ENCODE measurements around the gene CPOX.

CPOX gene

DNA sequence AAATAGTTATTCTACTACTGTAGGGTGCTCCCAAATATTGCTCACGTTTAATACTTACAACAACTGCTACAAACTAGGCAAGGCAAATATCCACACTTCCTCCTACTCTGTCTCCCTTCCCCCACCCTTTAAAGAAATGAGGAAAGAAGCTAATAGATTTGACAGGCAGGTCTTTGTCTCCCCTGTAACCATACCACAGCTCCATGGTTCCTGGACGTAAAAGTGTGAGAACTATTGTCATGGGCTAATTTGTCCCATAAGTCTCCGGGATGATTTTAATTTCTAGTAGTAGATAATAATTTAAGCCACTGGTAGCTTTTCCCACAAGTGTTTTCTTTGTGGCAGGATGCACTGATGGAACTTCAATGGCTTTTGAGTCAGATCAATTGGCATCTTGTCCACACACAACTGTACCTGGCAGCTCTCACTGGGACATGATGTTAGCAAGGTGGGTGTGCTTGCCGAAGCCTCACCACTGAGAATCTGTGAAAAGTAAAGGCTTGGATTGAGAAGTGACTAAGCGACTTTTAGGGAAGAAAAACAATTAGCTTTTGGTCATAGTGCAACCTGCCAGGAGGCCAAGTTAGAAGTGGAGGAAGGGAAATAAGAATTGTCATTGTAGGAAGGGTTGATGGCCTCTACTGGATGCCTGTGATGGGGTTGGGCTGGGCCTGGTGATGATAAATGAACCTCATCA lies 1.4 kb upstream of the CPOX start:
- peaks cover 0 to 6% of the 10 kb centered on the region in 2 donors for H3K4me1 ChIP-seq (ENCODE audit: control insufficient read depth in 1 of 2, insufficient read depth in 2 of 2, low read length in 2 of 2)

DNA sequence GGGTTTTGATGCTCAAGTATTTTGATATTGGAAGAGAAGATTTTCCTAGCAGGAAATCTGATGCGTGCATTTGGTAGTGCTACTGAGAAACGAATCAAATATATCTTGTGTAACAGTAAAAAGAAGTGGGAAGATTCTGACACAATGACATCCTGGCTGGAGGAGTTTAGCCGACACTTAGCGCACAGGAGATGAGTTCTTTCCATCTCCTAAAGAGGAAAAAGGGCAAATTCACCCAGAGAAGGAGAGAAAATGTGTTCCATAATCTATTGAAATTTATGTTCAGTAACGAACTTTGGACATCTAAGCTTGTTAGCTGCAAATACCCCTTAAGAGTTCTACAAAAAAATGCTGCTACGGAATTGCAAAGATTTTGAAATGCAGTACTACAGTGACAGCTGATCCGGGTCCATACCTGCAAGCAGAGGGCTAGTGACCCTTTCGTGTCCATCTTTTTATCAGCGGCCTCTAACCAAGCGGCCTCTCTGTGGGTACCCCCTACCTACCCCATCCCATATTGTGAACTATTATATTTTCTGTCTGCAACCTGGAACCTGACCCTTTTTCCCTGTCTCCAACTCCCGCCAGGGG lies 971 bp downstream of the CPOX start:
- no peaks in the 10 kb centered on the region for H3K27me3 ChIP-seq (ENCODE audit: low read depth, low read length)
- H3K4me1 ChIP-seq (ENCODE audit: control insufficient read depth in 1 of 2, insufficient read depth in 2 of 2, low read length in 2 of 2): peaks cover 5 to 6% of the 10 kb centered on the region in 2 donors
- H3K4me3 ChIP-seq (ENCODE audit: low read depth in 1 of 2, low read length in 2 of 2): peak overlapping the region; percentile 78 to 85
- no peak overlapping the region for H3K27ac ChIP-seq (ENCODE audit: low read length)
- peaks cover 5 to 11% of the 10 kb centered on the region in 2 donors for H3K36me3 ChIP-seq (ENCODE audit: control insufficient read depth in 1 of 2, insufficient read depth in 2 of 2, low read length in 2 of 2)
- H3K9me3 ChIP-seq (ENCODE audit: control insufficient read depth in 1 of 2, low read length in 2 of 2): no peaks in the 10 kb centered on the region

More for the DNA sequence above, 1.4 kb upstream of the CPOX start:
- no peaks in the 10 kb centered on the region for H3K27me3 ChIP-seq (ENCODE audit: low read depth, low read length)
- H3K27ac ChIP-seq (ENCODE audit: low read length): no peak overlapping the region
- no peaks in the 10 kb centered on the region for H3K9me3 ChIP-seq (ENCODE audit: control insufficient read depth in 1 of 2, low read length in 2 of 2)
- H3K36me3 ChIP-seq (ENCODE audit: control insufficient read depth in 1 of 2, insufficient read depth in 2 of 2, low read length in 2 of 2): peaks cover 4 to 5% of the 10 kb centered on the region in 2 donors
- no peak overlapping the region for H3K4me3 ChIP-seq (ENCODE audit: low read depth in 1 of 2, low read length in 2 of 2)

DNA sequence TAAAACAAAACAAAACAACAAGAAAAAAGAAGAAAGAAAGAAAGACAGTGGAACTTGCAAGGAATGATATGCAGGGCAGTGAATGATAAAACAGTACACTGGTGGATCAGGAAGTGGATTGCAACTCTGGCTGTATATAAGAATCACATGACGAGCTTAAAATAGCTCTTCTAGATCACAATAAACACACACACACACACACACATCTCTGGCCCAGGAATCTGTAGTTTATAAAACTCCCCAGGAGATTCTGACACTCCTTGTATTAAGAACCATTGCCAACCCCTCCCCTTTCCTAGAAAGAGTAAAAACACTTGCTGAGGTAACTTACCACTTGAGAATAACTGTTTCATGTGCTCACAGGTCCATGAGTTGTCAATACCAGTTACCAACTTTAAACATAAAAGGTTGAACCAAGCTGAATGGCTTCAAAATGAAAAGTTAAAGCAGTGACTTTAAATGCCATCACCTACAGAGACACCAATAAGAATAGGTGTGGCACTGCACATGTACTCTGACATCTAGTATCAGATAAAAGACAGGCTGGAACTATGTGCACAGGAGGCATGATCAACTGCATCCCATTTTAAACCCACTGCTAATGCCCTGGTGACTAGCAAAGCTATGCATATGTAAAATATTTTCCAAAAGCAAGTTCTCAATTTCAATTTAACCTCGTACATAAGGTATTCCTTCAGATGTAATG lies 3.9 kb downstream of the CPOX start:
- H3K27me3 ChIP-seq (ENCODE audit: low read depth, low read length): no peaks in the 10 kb centered on the region
- no peak overlapping the region for H3K27ac ChIP-seq (ENCODE audit: low read length)
- H3K4me3 ChIP-seq (ENCODE audit: low read depth in 1 of 2, low read length in 2 of 2): no peak overlapping the region
- peaks cover 5 to 6% of the 10 kb centered on the region in 2 donors for H3K4me1 ChIP-seq (ENCODE audit: control insufficient read depth in 1 of 2, insufficient read depth in 2 of 2, low read length in 2 of 2)
- peaks cover 9 to 15% of the 10 kb centered on the region in 2 donors for H3K36me3 ChIP-seq (ENCODE audit: control insufficient read depth in 1 of 2, insufficient read depth in 2 of 2, low read length in 2 of 2)
- H3K9me3 ChIP-seq (ENCODE audit: control insufficient read depth in 1 of 2, low read length in 2 of 2): no peaks in the 10 kb centered on the region

DNA sequence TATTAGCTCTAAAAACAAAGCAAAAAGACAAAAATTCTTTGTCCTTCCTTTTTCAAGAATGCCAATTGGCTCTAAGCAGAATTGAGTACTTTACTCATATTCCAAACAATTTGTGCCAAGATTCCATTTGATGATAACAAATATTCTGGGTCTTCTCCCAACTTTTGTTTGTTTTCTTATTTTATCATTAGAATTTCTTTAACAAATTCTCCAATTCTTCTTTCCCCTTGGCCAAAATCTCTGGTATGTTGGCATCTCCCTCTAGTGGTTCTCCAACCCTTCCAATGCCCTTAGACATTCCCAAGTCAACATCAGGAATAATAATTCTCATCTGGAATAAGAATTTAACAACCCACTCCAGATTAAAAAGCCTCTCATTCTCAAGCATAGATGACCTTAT lies 5.3 kb downstream of the CPOX start:
- H3K27ac ChIP-seq (ENCODE audit: low read length): no peak overlapping the region
- peaks cover 9 to 18% of the 10 kb centered on the region in 2 donors for H3K36me3 ChIP-seq (ENCODE audit: control insufficient read depth in 1 of 2, insufficient read depth in 2 of 2, low read length in 2 of 2)

DNA sequence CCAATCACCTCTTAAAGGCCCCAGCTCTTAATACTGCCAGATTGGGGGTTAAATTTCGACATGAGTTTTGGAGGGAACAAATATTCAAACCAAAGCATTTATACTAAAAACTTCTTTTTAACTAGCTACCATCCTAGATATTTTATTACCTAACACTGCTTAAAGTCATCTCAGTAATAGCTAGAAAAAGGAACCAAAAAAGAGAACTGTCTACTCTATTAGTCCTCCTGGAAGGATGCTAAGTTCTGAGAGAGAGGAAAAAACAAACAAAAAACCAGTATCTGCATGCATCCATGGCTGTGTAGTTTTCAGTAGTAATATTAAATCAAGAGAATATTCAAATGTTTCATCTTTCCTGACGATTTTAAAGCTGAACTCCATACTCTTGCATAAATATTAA lies 5.8 kb downstream of the CPOX start:
- Histone ChIP-seq H3K27me3 (ENCODE audit: low read depth, low read length) (no peaks in the 10 kb centered on the region), H3K4me3 (ENCODE audit: low read depth in 1 of 2, low read length in 2 of 2) (no peak overlapping the region), H3K9me3 (ENCODE audit: control insufficient read depth in 1 of 2, low read length in 2 of 2) (no peaks in the 10 kb centered on the region), H3K27ac (ENCODE audit: low read length) (no peak overlapping the region), H3K4me1 (ENCODE audit: control insufficient read depth in 1 of 2, insufficient read depth in 2 of 2, low read length in 2 of 2) (peaks cover 5 to 6% of the 10 kb centered on the region in 2 donors), H3K36me3 (ENCODE audit: control insufficient read depth in 1 of 2, insufficient read depth in 2 of 2, low read length in 2 of 2) (peaks cover 9 to 18% of the 10 kb centered on the region in 2 donors)

More for the DNA sequence above, 5.3 kb downstream of the CPOX start:
- H3K27me3 ChIP-seq (ENCODE audit: low read depth, low read length): no peaks in the 10 kb centered on the region
- H3K4me1 ChIP-seq (ENCODE audit: control insufficient read depth in 1 of 2, insufficient read depth in 2 of 2, low read length in 2 of 2): peaks cover 5 to 6% of the 10 kb centered on the region in 2 donors
- H3K4me3 ChIP-seq (ENCODE audit: low read depth in 1 of 2, low read length in 2 of 2): no peak overlapping the region
- H3K9me3 ChIP-seq (ENCODE audit: control insufficient read depth in 1 of 2, low read length in 2 of 2): no peaks in the 10 kb centered on the region

DNA sequence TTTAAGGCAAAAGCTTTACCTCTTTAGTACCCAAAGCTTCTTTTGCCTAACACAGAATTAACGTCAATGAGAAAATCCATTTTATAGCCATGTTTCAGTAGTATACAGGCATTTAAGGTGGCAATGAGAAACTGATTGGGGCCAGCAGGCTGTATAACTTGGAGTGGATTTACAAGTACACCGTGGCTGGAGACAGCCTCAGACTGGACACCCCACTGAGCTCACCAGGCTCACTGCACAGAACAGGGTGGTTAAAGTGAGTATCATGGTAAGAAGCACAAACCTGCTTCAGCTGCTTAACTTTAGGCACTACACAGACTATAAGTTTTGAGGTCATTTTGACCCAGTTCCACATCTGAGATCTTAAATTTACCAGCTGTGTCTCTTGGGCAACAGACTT lies 8.9 kb downstream of the CPOX start:
- H3K27ac ChIP-seq (ENCODE audit: low read length): no peak overlapping the region
- no peak overlapping the region for H3K4me3 ChIP-seq (ENCODE audit: low read depth in 1 of 2, low read length in 2 of 2)
- H3K4me1 ChIP-seq (ENCODE audit: control insufficient read depth in 1 of 2, insufficient read depth in 2 of 2, low read length in 2 of 2): peaks cover 0 to 5% of the 10 kb centered on the region in 2 donors
- peaks cover 10 to 21% of the 10 kb centered on the region in 2 donors for H3K36me3 ChIP-seq (ENCODE audit: control insufficient read depth in 1 of 2, insufficient read depth in 2 of 2, low read length in 2 of 2)
- H3K27me3 ChIP-seq (ENCODE audit: low read depth, low read length): no peaks in the 10 kb centered on the region
- H3K9me3 ChIP-seq (ENCODE audit: control insufficient read depth in 1 of 2, low read length in 2 of 2): no peaks in the 10 kb centered on the region

DNA sequence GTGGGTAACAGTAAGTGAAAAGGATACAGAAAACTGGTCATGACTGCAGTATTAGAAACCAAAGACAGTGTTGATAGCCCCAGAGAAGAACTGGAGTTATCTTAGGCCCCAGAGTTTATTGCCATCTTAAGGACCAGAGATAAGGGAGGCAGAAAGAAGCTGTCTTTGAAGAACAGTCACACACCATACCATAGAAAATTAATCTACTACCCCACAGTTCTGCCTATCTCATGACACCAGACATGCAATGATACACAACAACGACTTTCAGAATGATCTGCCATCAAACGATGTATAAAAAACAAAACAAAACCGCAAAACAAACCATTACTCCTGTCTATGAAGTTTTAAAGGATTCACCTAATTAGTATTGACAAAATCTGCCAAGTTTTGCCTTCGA lies 9.6 kb downstream of the CPOX start:
- Histone ChIP-seq H3K27me3 (ENCODE audit: low read depth, low read length) (no peaks in the 10 kb centered on the region), H3K27ac (ENCODE audit: low read length) (no peak overlapping the region), H3K4me1 (ENCODE audit: control insufficient read depth in 1 of 2, insufficient read depth in 2 of 2, low read length in 2 of 2) (no peaks in the 10 kb centered on the region), H3K36me3 (ENCODE audit: control insufficient read depth in 1 of 2, insufficient read depth in 2 of 2, low read length in 2 of 2) (peaks cover 13 to 17% of the 10 kb centered on the region in 2 donors), H3K9me3 (ENCODE audit: control insufficient read depth in 1 of 2, low read length in 2 of 2) (no peaks in the 10 kb centered on the region), H3K4me3 (ENCODE audit: low read depth in 1 of 2, low read length in 2 of 2) (no peak overlapping the region)

DNA sequence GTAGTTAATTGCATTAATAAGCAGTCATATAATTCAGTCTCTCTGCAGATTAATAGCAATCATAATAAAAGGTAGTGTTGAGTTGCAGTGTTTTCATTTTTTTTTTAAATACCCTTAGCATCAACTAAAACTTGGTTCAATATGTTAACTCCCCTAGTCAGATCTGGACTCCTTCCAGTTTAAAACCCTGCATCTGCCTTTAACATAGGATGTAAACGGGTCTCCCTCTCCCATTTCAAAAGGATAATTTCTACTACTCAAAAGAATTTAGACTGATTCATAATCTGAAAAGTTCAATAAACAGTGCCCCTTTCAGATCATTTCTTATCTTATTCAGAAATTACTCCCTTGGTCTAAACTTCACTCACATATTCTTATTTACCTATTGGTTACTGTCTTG lies 11.4 kb downstream of the CPOX start:
- Histone ChIP-seq H3K4me1 (ENCODE audit: control insufficient read depth in 1 of 2, insufficient read depth in 2 of 2, low read length in 2 of 2) (no peaks in the 10 kb centered on the region), H3K27ac (ENCODE audit: low read length) (no peak overlapping the region), H3K9me3 (ENCODE audit: control insufficient read depth in 1 of 2, low read length in 2 of 2) (no peaks in the 10 kb centered on the region), H3K4me3 (ENCODE audit: low read depth in 1 of 2, low read length in 2 of 2) (no peak overlapping the region), H3K27me3 (ENCODE audit: low read depth, low read length) (no peaks in the 10 kb centered on the region), H3K36me3 (ENCODE audit: control insufficient read depth in 1 of 2, insufficient read depth in 2 of 2, low read length in 2 of 2) (peaks cover 24 to 27% of the 10 kb centered on the region in 2 donors)

DNA sequence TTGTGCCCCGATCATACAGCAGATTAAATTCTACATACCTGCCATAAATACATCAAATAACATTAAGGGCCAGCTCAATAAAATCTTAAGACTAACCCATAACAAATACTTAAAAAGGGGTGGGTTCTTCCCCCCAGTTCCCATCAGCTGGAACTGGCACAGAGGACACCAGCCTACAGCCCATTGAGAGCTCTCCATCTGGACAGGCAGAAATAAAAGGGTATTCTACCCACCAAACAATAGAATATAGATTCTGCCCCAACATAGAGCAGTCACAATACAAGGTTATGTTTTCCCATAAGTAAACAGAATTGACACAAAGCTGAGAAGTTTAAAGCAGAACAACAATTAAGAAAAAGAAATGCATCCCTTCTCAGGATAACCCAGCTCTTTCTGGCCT lies 11.9 kb downstream of the CPOX start:
- Histone ChIP-seq H3K27ac (ENCODE audit: low read length) (no peak overlapping the region), H3K9me3 (ENCODE audit: control insufficient read depth in 1 of 2, low read length in 2 of 2) (no peaks in the 10 kb centered on the region), H3K4me3 (ENCODE audit: low read depth in 1 of 2, low read length in 2 of 2) (no peak overlapping the region), H3K27me3 (ENCODE audit: low read depth, low read length) (no peaks in the 10 kb centered on the region), H3K4me1 (ENCODE audit: control insufficient read depth in 1 of 2, insufficient read depth in 2 of 2, low read length in 2 of 2) (no peaks in the 10 kb centered on the region), H3K36me3 (ENCODE audit: control insufficient read depth in 1 of 2, insufficient read depth in 2 of 2, low read length in 2 of 2) (peaks cover 24 to 31% of the 10 kb centered on the region in 2 donors)

DNA sequence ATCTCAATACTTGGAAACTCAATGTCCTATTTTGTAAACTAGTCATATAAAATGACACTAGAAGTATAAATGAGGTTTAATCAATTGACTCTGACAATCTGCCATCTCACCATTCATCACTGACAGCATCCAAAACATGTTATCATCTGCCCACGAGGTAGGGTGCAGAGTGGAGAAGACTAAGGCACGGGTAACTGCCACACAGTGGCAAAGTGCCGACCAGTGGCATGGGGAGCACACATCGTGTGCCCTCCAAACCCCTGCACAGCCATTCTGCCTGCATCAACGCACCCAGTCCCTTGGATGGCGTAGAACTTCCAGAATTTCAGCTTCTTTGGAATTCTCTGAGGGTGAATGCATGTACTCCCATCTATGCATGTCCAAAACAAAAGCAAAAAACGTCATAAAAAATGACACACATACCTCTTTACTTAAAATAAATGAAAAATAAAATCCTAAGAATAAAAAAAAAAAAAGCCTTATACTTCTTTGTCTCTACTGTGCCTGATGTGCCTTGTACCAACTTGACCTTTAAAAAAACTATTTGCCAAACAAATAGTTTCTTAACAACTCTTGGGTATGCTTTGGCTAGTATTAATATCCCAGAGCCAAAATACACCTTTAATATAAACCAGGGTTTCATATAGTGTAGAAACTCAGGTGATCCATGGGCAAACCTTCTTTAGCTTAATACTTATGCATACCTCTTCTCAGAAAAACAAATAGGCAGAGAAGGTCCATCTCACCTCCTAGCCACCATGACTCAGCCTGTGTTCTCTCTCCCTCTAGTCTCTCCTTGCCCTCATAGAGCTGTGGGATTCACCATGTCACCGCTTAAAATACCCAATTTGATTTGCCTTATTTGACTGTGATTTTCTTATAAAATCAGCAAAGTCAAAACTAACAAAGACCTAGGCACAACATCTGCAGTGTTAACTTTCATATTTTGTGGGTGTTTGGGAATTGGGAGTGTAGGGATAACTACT lies 12.7 kb downstream of the CPOX start:
- Histone ChIP-seq H3K4me1 (ENCODE audit: control insufficient read depth in 1 of 2, insufficient read depth in 2 of 2, low read length in 2 of 2) (no peaks in the 10 kb centered on the region), H3K4me3 (ENCODE audit: low read depth in 1 of 2, low read length in 2 of 2) (no peak overlapping the region), H3K27me3 (ENCODE audit: low read depth, low read length) (no peaks in the 10 kb centered on the region), H3K36me3 (ENCODE audit: control insufficient read depth in 1 of 2, insufficient read depth in 2 of 2, low read length in 2 of 2) (peaks cover 24 to 26% of the 10 kb centered on the region in 2 donors), H3K27ac (ENCODE audit: low read length) (no peak overlapping the region), H3K9me3 (ENCODE audit: control insufficient read depth in 1 of 2, low read length in 2 of 2) (no peaks in the 10 kb centered on the region)

All from muscle layer of duodenum (tissue), 2 donors.